ENCODE measurements around the gene GCNT2.

The GCNT2 gene

GRCh38 chr6:10535193-10535592 is 14.0 kb downstream of the GCNT2 start:
- DNase-seq = no peak
- H3K36me3 ChIP-seq = no peaks in the 10 kb centered on the region

DNA sequence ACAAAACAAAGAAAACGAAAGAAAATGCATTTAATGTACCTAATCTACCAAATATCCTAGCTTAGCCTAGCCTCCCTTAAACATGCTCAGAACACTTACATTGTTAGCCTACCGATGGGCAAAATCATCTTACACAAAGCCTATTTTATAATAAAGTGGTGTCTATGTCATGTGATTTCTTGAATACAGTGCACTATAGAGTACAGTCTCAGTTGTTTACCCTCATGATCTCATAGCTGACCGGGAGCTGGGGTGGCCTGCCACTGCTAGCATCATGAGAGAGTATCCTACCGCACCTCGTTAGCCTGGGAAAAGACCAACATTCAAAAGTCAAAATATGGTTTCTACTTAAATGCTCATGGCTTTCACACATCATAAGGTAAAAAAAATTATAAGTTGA is 16.6 kb downstream of the GCNT2 start:
- Histone ChIP-seq H3K9me3 (no peaks in the 10 kb centered on the region), H3K4me3 (ENCODE audit: low read depth, low read length) (no peak overlapping the region), H3K36me3 (no peaks in the 10 kb centered on the region), H3K27me3 (no peaks in the 10 kb centered on the region), H3K4me1 (no peaks in the 10 kb centered on the region)
- no peak for TF ChIP-seq CTCF (IDR thresholded peaks at IDR 0.05; ENCODE audit: low read depth, low read length)
- DNase-seq = no peak

More at GRCh38 chr6:10535193-10535592, 14.0 kb downstream of the GCNT2 start:
- Histone ChIP-seq H3K27me3 (no peaks in the 10 kb centered on the region), H3K4me1 (no peaks in the 10 kb centered on the region), H3K4me3 (ENCODE audit: low read depth, low read length) (no peak overlapping the region), H3K9me3 (no peaks in the 10 kb centered on the region)
- TF ChIP-seq CTCF (IDR thresholded peaks at IDR 0.05; ENCODE audit: low read depth, low read length) = no peak

- DNase-seq = no peak
- Histone ChIP-seq H3K36me3 (no peaks in the 10 kb centered on the region), H3K9me3 (no peaks in the 10 kb centered on the region), H3K4me1 (no peaks in the 10 kb centered on the region), H3K4me3 (ENCODE audit: low read depth, low read length) (no peak overlapping the region), H3K27me3 (no peaks in the 10 kb centered on the region)
- TF ChIP-seq CTCF (IDR thresholded peaks at IDR 0.05; ENCODE audit: low read depth, low read length) = no peak
Measured at GRCh38 chr6:10540073-10540746, 19.1 kb downstream of the GCNT2 start.

DNA sequence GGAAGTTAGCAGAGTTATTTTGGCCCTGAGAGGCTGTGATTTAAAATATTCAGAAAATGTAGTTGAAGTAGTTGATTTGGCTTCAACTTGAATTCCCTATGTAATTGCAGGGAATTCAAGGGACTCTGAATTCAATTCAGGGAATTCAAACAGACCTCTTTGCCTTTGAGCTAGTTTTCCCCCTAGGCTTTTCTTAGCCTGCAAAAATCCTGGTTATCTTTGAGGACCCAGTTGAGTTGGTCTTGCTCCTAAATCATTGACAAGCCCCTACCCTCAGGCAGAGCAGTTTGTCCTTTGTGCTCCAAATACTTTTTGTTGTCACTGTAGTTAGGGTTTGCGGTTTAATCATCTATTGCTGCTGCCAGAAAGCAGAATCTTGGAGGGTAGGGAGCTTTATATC is 20.4 kb downstream of the GCNT2 start:
- no peak for DNase-seq
- Histone ChIP-seq H3K4me1 (no peaks in the 10 kb centered on the region), H3K27me3 (no peaks in the 10 kb centered on the region), H3K9me3 (no peaks in the 10 kb centered on the region), H3K4me3 (ENCODE audit: low read depth, low read length) (no peak overlapping the region), H3K36me3 (no peaks in the 10 kb centered on the region)
- TF ChIP-seq CTCF (IDR thresholded peaks at IDR 0.05; ENCODE audit: low read depth, low read length) = no peak

DNA sequence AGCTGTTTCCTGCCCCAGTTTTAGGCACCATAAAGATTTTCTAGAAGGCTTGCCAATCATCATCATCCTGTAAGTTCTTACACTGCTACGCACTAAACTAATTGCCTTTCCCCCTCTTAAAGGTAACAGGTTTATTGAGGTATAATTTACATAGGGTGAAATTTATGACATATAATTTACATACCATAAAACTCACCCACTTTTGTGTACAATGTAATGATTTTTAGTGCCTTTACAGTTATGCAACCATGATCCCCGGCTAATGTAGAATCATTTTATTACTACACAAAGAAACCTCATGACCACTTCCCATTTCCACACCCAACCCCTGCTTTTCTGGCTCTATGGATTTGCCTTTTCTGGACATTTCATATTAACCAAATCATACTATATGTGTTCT is 21.1 kb downstream of the GCNT2 start:
- no peaks in the 10 kb centered on the region for H3K36me3 ChIP-seq
- no peak for TF ChIP-seq CTCF (IDR thresholded peaks at IDR 0.05; ENCODE audit: low read depth, low read length)
- no peaks in the 10 kb centered on the region for H3K9me3 ChIP-seq
- H3K27me3 ChIP-seq = no peaks in the 10 kb centered on the region
- DNase-seq = no peak
- no peak overlapping the region for H3K4me3 ChIP-seq (ENCODE audit: low read depth, low read length)
- H3K4me1 ChIP-seq = no peaks in the 10 kb centered on the region

- H3K4me1 ChIP-seq = no peaks in the 10 kb centered on the region
- TF ChIP-seq CTCF (IDR thresholded peaks at IDR 0.05; ENCODE audit: low read depth, low read length) = no peak
Measured at GRCh38 chr6:10543488-10543887, 22.3 kb downstream of the GCNT2 start.

More at GRCh38 chr6:10543488-10543887, 22.3 kb downstream of the GCNT2 start:
- H3K9me3 ChIP-seq = no peaks in the 10 kb centered on the region
- H3K36me3 ChIP-seq = no peaks in the 10 kb centered on the region
- H3K27me3 ChIP-seq = no peaks in the 10 kb centered on the region
- DNase-seq = no peak
- no peak overlapping the region for H3K4me3 ChIP-seq (ENCODE audit: low read depth, low read length)
